Measurements from ENCODE around the gene TRIML1. TPM values are rescaled to one million over a fixed set of nuclear protein-coding genes. Genes with fewer than 3 reads are reported as not detected.

TRIML1 gene
- total and polyA plus RNA-seq, 4 donors = not detected

DNA sequence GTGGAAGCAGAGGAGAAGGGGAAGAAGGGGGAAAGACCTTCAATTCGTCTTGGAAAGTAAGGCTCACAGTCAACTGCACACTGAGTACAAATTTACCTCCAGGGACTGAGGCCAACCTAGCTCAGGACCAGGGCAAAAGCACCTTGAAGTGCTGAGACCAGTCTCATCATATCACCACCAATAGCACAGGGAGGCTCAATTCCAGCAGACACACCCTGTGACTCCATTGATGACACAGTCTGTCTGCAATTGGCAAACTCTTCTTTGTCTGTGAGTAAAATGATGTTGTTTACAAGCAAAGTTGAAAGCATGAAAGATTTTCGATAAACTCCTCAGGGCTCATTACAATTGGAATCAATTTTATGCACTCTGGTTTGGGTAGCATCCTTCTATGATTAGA is 32.3 kb downstream of the TRIML1 start:
- Histone ChIP-seq H3K27ac (ENCODE audit: low read depth, low read length) (no peak overlapping the region), H3K9me3 (ENCODE audit: control insufficient read depth, insufficient read depth, low read length) (no peaks in the 10 kb centered on the region), H3K4me1 (ENCODE audit: control insufficient read depth, insufficient read depth, low read length) (no peaks in the 10 kb centered on the region), H3K36me3 (ENCODE audit: control insufficient read depth, insufficient read depth, low read length) (no peaks in the 10 kb centered on the region), H3K27me3 (ENCODE audit: control insufficient read depth, insufficient read depth, low read length) (no peaks in the 10 kb centered on the region), H3K4me3 (ENCODE audit: low read depth, low read length) (no peak overlapping the region)
- no peak for DNase-seq (ENCODE audit: low read depth in 4 of 6, low spot score in 6 of 6)
- 60% methylated on average over 1 of the region's 2 CpGs for WGBS (ENCODE audit: insufficient coverage)

DNA sequence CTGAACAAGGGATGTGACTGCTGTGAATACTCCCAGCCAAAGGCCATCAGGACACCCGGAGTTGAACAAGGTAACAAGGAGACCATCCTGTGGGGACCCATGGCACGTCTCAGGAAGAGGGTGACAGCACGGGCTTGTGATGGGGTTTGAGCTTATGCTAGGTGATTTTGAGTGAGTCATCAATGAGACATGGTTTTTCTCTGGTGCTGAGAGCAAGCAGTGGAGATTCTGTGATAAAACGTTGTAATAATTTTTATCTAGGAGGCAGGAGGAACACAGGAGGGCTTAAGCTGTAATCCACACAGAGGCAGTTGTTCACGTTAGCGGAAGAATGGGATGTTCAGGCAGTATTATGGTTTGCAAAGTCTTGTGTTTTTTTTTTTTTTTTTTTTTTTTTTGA is 36.0 kb downstream of the TRIML1 start:
- H3K27me3 ChIP-seq (ENCODE audit: control insufficient read depth, insufficient read depth, low read length) = no peaks in the 10 kb centered on the region
- H3K4me1 ChIP-seq (ENCODE audit: control insufficient read depth, insufficient read depth, low read length) = no peaks in the 10 kb centered on the region
- H3K27ac ChIP-seq (ENCODE audit: low read depth, low read length) = no peak overlapping the region
- no peaks in the 10 kb centered on the region for H3K36me3 ChIP-seq (ENCODE audit: control insufficient read depth, insufficient read depth, low read length)
- DNase-seq (ENCODE audit: low read depth in 4 of 6, low spot score in 6 of 6) = no peak
- no peaks in the 10 kb centered on the region for H3K9me3 ChIP-seq (ENCODE audit: control insufficient read depth, insufficient read depth, low read length)
- WGBS (ENCODE audit: insufficient coverage) = 99% methylated on average over 4 of the region's 6 CpGs
- H3K4me3 ChIP-seq (ENCODE audit: low read depth, low read length) = no peak overlapping the region

DNA sequence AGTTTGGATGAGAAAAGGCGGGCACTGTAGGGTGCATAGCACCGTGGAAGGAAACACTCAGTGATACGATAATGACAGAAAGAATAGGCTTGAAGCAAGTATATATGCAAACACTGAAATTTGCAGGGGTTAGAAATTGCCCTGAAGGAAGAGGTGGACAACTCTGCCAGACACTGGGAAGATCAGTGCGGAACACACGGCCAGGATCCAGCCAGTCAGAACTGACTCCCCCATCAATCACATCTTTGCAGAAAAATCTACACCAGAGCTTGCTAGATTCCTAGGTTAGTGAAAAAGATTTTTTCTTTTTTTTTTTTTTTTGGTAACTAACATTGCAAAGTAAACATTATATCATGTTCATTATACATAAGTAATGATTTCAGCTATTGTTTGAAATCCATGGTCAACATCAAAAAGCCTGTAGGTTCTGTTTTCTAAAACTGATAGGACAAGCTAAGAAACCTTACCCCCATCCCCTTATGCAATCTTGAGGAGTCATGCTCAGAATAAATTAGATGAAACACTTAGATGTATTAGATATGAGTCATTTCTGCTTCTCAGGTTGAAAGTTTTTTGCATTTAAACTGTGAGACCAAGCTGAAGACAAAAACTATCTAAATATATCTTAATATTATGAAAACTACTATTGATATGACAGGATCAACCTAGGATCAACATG is 38.9 kb downstream of the TRIML1 start:
- DNase-seq (ENCODE audit: low read depth in 4 of 6, low spot score in 6 of 6) = no peak
- Histone ChIP-seq H3K4me3 (ENCODE audit: low read depth, low read length) (no peak overlapping the region), H3K27me3 (ENCODE audit: control insufficient read depth, insufficient read depth, low read length) (no peaks in the 10 kb centered on the region), H3K36me3 (ENCODE audit: control insufficient read depth, insufficient read depth, low read length) (no peaks in the 10 kb centered on the region), H3K4me1 (ENCODE audit: control insufficient read depth, insufficient read depth, low read length) (no peaks in the 10 kb centered on the region), H3K27ac (ENCODE audit: low read depth, low read length) (no peak overlapping the region), H3K9me3 (ENCODE audit: control insufficient read depth, insufficient read depth, low read length) (no peaks in the 10 kb centered on the region)
- WGBS (ENCODE audit: insufficient coverage) = 95% methylated on average over 3 of the region's 5 CpGs

DNA sequence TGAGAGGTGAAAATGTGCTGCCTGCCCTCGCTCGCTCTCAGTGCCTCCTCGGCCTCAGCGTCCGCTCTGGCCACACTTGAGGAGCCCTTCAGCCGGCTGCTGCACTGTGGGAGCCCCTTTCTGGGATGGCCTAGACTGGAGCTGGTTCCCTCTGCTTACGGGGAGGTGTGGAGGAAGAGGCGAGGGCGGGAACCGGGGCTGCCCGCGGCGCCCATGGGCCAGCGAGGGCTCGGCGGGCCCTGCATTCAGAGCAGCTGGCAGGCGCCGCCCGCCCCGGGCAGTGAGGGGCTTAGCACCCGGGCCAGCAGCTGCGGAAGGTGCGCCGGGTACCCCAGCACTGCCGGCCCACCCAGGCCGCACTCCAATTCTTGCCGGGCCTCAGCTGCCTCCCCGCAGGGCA is 39.6 kb downstream of the TRIML1 start:
- Histone ChIP-seq H3K27ac (ENCODE audit: low read depth, low read length) (no peak overlapping the region), H3K27me3 (ENCODE audit: control insufficient read depth, insufficient read depth, low read length) (no peaks in the 10 kb centered on the region), H3K9me3 (ENCODE audit: control insufficient read depth, insufficient read depth, low read length) (no peaks in the 10 kb centered on the region), H3K36me3 (ENCODE audit: control insufficient read depth, insufficient read depth, low read length) (no peaks in the 10 kb centered on the region), H3K4me1 (ENCODE audit: control insufficient read depth, insufficient read depth, low read length) (no peaks in the 10 kb centered on the region), H3K4me3 (ENCODE audit: low read depth, low read length) (no peak overlapping the region)
- WGBS (ENCODE audit: insufficient coverage) = 98% methylated on average over 28 of the region's 28 CpGs
- DNase-seq (ENCODE audit: low read depth in 4 of 6, low spot score in 6 of 6) = no peak

DNA sequence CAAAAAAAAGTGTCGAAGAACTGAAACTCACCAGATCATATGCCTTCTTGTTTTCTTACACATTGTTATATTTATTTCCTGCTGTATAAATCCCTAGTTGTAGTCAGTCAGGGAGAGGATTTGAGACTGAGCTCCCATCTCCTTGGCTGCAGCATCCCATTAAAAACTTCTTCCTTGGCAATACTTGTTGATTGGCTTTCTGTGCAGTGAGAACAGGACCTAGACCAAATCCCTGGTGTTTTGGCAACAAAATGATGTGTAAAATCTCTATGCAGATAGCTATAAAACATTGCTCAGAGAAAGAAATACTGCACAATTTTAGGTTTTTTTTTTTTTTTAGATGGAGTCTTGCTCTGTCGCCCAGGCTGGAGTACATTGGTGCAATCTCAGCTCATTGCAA is 47.9 kb downstream of the TRIML1 start:
- Histone ChIP-seq H3K27me3 (ENCODE audit: control insufficient read depth, insufficient read depth, low read length) (no peaks in the 10 kb centered on the region), H3K4me3 (ENCODE audit: low read depth, low read length) (no peak overlapping the region), H3K36me3 (ENCODE audit: control insufficient read depth, insufficient read depth, low read length) (no peaks in the 10 kb centered on the region), H3K27ac (ENCODE audit: low read depth, low read length) (no peak overlapping the region), H3K9me3 (ENCODE audit: control insufficient read depth, insufficient read depth, low read length) (no peaks in the 10 kb centered on the region), H3K4me1 (ENCODE audit: control insufficient read depth, insufficient read depth, low read length) (no peaks in the 10 kb centered on the region)
- WGBS (ENCODE audit: insufficient coverage) = no CpG with 5 or more reads among the region's 2 CpGs
- peak in 1 of 6 donors; percentile 59 for DNase-seq (ENCODE audit: low read depth in 4 of 6, low spot score in 6 of 6)

DNA sequence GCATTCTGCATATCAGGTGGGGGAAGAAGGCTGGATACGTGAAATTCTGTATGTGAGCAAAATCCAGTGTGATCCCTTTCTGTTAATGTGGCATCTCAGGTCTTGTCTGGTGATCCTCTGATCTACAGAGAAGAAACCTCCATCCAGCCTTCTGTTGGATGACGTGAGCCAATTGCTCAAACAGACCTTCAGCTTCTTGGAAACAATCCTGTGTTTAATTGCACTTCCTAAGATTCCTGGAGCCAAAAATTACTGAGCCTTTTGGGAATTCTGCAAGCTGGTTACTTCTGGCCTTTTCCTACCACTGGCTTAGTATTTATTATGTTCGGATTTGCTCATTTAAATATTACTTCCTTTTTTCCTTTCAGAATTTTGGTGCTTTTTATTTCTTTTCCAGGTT is 51.2 kb downstream of the TRIML1 start:
- H3K4me1 ChIP-seq (ENCODE audit: control insufficient read depth, insufficient read depth, low read length) = no peaks in the 10 kb centered on the region
- no peaks in the 10 kb centered on the region for H3K36me3 ChIP-seq (ENCODE audit: control insufficient read depth, insufficient read depth, low read length)
- WGBS (ENCODE audit: insufficient coverage) = 78% methylated on average over 2 of the region's 3 CpGs
- no peak overlapping the region for H3K27ac ChIP-seq (ENCODE audit: low read depth, low read length)
- H3K9me3 ChIP-seq (ENCODE audit: control insufficient read depth, insufficient read depth, low read length) = no peaks in the 10 kb centered on the region
- no peak overlapping the region for H3K4me3 ChIP-seq (ENCODE audit: low read depth, low read length)
- no peaks in the 10 kb centered on the region for H3K27me3 ChIP-seq (ENCODE audit: control insufficient read depth, insufficient read depth, low read length)
- peak in 1 of 6 donors; percentile 41 for DNase-seq (ENCODE audit: low read depth in 4 of 6, low spot score in 6 of 6)

DNA sequence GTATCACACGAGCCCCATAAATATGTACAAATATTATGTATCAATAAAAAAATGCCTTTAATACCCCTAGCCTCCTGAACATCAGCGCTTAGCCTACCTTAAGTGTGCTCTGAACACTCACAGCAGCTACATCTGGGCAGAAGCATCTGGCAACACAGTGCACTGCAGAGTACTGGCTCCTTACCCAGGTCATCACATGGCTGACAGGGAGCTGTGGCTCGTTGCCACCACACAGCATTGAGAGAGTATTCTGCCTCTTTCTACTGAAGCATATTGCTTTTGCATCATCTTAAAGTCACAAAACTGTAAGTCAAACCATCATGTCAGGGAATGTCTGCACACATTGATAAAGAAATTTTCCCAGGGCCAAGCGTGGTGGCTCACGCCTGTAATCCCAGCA is 55.2 kb downstream of the TRIML1 start:
- H3K4me3 ChIP-seq (ENCODE audit: low read depth, low read length) = no peak overlapping the region
- no peak overlapping the region for H3K27ac ChIP-seq (ENCODE audit: low read depth, low read length)
- no peaks in the 10 kb centered on the region for H3K27me3 ChIP-seq (ENCODE audit: control insufficient read depth, insufficient read depth, low read length)
- no peaks in the 10 kb centered on the region for H3K9me3 ChIP-seq (ENCODE audit: control insufficient read depth, insufficient read depth, low read length)
- H3K4me1 ChIP-seq (ENCODE audit: control insufficient read depth, insufficient read depth, low read length) = no peaks in the 10 kb centered on the region
- no peak for DNase-seq (ENCODE audit: low read depth in 4 of 6, low spot score in 6 of 6)
- no peaks in the 10 kb centered on the region for H3K36me3 ChIP-seq (ENCODE audit: control insufficient read depth, insufficient read depth, low read length)
- 82% methylated on average over 2 of the region's 5 CpGs for WGBS (ENCODE audit: insufficient coverage)

DNA sequence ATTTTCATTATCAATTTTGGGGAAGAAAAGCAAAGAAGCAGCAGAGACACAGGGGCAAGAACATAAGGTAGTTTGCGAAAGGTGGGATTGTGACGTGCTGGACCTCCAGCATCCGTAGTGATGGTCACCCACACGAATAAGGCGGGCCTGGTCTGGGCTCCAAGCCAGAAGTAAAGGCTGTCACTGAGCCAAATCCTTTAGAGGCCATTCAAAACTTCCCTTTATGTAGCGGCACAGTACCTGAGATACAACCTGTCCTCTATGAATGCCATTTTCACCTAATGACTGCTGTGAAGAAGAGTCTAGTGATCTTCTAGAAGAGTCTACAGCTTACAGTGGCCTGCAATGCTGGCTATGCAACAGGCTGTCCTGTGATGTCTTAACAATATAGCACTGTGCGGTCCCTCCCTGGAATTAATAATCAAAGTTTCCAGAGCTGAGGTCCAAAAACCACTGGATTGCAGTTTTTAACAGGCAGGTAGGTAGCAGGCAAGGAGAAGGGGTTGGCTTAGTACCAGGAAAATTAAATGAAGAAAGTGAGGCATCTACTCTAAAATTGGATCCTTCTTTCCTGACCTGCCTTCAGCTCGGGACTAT is 56.2 kb downstream of the TRIML1 start:
- 75% methylated on average over 5 of the region's 8 CpGs for WGBS (ENCODE audit: insufficient coverage)
- no peaks in the 10 kb centered on the region for H3K27me3 ChIP-seq (ENCODE audit: control insufficient read depth, insufficient read depth, low read length)
- H3K4me1 ChIP-seq (ENCODE audit: control insufficient read depth, insufficient read depth, low read length) = no peaks in the 10 kb centered on the region
- no peak overlapping the region for H3K4me3 ChIP-seq (ENCODE audit: low read depth, low read length)
- H3K27ac ChIP-seq (ENCODE audit: low read depth, low read length) = no peak overlapping the region
- H3K36me3 ChIP-seq (ENCODE audit: control insufficient read depth, insufficient read depth, low read length) = no peaks in the 10 kb centered on the region
- DNase-seq (ENCODE audit: low read depth in 4 of 6, low spot score in 6 of 6) = no peak
- H3K9me3 ChIP-seq (ENCODE audit: control insufficient read depth, insufficient read depth, low read length) = no peaks in the 10 kb centered on the region

DNA sequence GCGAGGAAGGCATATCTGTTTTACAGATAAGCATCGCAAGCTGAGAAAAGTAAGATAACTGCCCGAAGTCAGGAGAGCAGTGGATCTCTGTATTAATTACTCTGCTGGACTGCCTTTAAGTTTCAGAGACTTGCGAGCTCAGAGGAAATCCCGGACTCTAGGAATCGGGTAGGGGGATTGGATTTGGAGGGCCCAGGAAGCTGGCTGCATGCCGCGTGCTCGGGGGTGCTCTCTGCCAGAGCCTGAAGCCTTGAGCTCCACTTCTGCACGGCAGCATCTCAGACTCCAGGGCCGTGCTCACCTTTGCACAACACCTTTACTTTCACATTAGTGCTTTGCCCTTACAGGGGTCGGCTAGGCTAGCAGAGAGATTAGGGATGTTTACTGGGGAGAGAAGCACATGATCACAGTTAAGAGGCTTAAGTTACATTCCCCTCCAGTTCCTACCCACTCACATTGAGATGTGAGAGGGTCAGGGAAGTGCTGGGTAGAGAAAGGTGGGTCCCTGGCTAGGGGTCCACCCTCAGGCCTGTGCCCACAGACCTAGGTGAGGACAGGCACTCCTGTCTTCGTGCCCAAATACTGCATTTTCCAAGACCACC is 57.0 kb downstream of the TRIML1 start:
- Histone ChIP-seq H3K36me3 (ENCODE audit: control insufficient read depth, insufficient read depth, low read length) (no peaks in the 10 kb centered on the region), H3K27me3 (ENCODE audit: control insufficient read depth, insufficient read depth, low read length) (no peaks in the 10 kb centered on the region), H3K27ac (ENCODE audit: low read depth, low read length) (no peak overlapping the region), H3K9me3 (ENCODE audit: control insufficient read depth, insufficient read depth, low read length) (no peaks in the 10 kb centered on the region), H3K4me3 (ENCODE audit: low read depth, low read length) (no peak overlapping the region), H3K4me1 (ENCODE audit: control insufficient read depth, insufficient read depth, low read length) (no peaks in the 10 kb centered on the region)
- WGBS (ENCODE audit: insufficient coverage) = 81% methylated on average over 11 of the region's 13 CpGs
- DNase-seq (ENCODE audit: low read depth in 4 of 6, low spot score in 6 of 6) = peak in 1 of 6 donors; percentile 7
